OCI-M1 (cell line): Measurements from ENCODE around the gene MAGEA9.
"Not testable (repeated sequence)": the region's sequence is repeated elsewhere in the genome, so short reads cannot be mapped to it uniquely, and the experiment has no call there.

Experiments
- DNase-seq: peaks from one replicate; lab custom pipeline; 2025; lab: John Stamatoyannopoulos, UW

Gene MAGEA9, protein sequence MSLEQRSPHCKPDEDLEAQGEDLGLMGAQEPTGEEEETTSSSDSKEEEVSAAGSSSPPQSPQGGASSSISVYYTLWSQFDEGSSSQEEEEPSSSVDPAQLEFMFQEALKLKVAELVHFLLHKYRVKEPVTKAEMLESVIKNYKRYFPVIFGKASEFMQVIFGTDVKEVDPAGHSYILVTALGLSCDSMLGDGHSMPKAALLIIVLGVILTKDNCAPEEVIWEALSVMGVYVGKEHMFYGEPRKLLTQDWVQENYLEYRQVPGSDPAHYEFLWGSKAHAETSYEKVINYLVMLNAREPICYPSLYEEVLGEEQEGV

DNA sequence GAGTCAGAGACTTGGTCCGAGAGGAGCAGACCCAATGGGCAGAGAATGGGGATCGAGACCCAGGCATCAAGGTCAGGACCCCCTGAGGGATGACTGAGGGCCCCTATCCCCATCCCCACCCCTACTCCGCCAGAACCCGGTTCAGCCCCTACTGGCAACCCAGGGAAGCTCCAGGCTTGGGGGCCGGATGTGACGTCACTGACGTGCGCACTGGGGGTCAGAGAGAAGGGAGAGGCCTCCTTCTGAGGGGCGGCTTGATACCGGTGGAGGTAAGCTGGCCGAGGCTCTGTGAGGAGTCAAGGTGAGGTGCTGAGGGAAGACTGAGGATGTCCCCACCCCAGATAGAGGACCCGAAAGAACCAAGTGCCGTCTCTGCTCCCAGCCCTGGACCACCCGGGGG, at the start of gene MAGEA9:
Gene MAGEA9, plus strand, starts transcription at position 204 of the 400 bp plus-strand sequence. CDS start 4,281 bp downstream, outside the sequence.
- not testable (repeated sequence) for DNase-seq

- not testable (repeated sequence) for DNase-seq
These were observed 39.5 kb upstream of the MAGEA9 start for GRCh38 chrX:149742269-149742668.

DNA sequence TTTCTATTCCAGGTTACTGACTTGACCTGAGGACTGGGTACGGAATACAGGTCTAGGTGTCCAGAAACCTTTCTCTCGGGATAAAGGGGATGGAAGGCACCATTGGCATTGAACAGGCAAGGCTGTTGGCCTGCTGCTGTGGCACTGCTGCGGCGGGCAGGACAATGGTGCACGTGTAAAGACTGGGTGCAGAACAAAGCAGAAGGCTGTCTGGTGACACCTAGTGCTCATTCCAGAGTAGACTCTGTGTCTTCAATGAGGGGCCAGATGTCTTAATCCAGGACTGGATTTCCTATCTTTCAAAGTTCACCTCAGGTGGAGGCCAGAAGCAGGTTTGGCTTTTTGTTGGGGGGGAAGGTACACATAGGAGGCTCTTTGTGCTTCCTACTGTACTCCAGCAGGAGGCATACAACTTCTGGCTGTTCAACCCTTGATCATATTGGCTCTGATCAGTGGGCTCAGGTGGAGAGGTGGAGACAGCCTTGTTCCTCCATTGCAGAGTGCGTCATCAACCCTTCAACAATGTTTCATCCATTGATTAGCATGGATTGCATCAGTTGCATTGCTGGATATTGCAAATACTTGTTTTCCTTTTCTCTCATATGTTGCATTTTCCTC, 35.2 kb upstream of the MAGEA9 start:
- DNase-seq: not testable (repeated sequence)

DNA sequence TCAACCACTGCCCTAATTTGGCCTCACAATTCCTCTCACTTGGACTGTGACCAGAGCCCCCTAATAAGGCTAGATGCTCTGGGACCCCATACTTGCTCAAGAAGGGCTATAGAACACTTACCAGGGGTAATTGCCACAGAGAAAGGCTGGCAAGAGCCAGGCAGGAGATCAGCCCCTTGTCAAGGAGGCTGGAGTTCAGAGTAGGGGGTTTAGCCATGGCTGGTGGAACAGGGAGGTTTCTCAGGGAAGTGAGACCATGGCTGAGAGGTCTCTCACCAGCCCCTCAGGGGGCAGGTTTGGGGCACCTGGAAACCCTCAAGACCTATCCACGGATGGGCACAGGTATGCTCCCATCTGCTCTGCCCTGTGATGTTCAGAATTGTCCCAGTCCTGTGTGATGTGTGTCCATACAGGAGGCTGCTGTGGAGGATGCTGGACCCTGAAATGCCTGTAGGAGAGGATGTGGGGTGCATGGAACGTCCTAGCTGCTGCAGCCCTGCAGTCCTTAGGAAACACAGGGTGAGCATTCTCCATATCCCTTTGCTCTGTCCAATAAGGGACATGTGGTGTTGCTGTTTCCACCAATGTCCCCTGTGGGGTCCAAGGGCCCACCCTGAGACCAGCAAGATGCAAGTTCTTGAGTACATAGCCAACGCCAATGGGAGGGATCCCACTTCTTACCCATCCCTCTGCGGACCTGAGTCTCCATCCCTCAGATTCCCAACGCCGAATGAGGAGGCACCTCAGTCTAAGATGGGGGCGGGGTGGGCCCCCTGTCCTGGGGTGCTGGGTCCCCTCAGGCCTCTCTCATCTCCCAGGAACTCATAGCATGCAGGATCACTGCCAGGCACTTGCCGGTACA, 24.3 kb upstream of the MAGEA9 start:
- no peak for DNase-seq

DNA sequence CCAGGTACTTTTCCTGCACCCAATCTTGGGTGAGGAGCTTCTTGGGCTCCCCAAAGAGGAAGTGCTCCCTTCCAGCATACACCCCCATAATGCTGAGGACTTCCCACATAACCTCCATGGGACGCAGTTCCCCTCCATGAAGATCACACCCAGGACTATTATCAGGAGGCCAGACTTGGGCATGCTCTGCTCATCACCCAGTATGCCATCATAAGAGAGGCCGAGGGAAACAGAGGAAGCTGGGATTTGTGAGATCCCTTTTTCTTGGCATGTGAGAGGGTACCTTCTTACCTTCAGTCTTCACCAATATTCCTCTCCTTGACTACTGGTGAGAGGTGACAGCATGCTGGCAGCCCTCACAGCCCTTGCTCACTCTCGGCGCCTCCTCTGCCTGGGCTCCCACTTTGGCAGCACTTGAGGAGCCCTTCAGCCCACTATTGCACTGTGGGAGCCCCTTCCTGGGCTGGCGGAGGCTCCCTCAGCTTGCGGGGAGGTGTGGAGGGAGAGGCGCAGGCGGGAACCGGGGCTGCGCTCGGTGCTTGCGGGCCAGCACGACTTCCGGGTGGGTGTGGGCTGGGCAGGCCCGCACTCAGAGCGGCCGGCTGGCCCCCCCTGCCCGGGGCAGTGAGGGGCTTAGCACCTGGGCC, 23.5 kb upstream of the MAGEA9 start:
- no peak for DNase-seq

DNA sequence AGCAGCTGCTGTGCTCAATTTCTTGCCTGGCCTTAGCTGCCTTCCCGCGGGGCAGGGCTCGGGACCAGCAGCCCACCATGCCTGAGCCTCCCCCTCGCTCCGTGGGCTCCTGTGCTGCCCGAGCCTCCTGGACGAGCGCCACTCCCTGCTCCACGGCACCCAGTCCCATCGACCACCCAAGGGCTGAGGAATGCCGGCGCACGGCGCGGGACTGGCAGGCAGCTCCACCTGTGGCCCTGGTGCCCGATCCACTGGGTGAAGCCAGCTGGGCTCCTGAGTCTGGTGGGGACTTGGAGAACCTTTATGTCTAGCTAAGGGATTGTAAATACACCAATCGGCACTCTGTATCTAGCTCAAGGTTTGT, 23.0 kb upstream of the MAGEA9 start:
- DNase-seq: not testable (repeated sequence)

DNA sequence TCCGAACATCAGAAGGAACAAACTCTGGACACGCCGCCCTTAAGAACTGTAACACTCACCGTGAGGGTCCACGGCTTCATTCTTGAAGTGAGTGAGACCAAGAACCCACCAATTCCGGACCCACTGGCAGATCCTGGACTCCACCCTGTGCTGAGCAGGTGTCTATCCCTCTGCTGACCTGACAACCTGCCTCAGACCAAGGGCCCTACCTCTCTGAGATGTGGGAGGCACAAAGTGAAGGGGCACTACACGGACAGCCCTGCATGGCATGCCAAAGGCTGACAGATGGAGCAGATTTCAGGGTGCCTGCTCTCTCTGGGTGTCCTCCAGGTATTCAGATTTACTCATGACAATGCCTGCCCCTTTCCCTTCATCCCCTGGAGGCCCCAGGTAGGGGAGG, 21.9 kb upstream of the MAGEA9 start:
- DNase-seq: no peak

DNA sequence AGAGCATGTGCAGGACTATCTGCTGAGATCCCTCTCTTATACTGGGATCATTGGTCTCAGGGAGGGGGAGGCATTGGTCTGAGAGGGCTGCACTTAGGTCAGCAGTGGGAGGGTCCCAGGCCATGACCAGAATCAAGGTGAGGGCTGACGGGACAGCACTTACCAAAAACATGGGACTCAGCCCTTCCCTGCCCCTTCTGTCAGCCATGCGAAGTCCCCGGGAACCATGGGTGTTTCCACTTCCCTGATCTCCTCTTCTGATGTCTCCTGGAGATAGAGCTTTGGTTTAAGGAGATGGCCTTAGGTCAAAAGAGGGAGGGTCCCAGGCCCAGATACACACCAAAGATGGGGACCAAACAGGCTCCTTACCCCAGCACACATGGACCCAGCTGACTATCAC, 20.8 kb upstream of the MAGEA9 start:
- no peak for DNase-seq

DNA sequence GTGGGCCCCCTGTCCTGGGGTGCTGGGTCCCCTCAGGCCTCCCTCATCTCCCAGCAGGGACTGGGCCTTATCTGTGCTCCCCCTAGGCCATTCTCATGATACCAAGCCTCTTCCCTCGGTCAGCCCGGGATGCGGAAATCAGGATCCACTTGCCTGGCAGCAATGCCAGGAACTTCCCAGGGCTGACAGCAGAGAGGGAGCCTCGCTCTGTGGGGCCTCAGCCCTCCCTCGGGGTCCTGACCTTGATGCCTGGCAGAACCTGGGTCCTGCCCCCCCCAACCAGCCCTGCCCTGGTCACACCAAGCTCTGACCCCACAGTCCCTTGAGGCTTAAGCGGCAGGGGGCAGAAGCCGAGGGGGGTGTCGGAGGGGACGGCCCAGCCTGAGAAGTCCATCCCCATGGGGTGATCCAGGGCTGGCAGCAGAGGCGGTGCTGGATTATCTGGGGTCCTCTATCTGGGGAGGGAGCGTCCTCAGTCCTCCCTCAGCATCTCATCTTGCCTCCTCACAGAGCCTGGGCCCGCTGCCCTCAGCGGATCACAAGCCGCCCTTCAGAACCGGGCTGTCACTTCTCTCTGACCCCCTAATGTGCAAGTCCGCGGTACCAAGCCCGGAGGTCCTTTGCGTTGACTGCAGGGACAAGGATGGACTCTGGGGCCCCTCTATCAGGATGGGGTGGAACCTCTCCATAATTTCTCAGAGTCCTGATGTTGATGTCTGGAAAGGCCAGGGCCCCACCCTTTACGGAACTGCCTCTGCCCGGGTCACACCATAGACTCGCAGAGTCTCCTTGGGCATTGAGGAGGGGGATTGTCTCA, 19.7 kb upstream of the MAGEA9 start:
- not testable (repeated sequence) for DNase-seq

- DNase-seq: no peak
These were observed 18.8 kb upstream of the MAGEA9 start for GRCh38 chrX:149762696-149763614.

GRCh38 chrX:149770344-149770743, 11.4 kb upstream of the MAGEA9 start:
- not testable (repeated sequence) for DNase-seq

- not testable (repeated sequence) for DNase-seq
These were observed 8.7 kb upstream of the MAGEA9 start for GRCh38 chrX:149773026-149773425.

DNA sequence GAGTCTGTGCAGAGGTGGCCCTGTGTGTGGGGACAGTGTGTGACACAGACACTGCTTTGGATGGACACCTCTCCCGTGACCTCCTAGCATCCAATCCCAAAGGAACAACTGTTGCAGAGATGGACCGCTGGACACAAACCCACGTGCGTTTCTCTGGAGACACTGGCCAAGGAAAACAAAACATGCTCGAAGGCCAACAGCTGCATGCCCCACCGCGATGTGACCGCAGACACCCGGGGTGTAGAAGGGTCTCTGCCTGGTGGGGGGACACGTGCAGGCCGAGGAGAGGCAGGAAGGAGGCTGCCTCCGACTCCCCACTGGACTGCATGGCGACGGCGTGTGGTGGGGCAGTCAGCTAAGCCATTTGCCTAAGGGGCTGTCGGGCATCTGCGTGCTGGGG, 8.0 kb upstream of the MAGEA9 start, which contains the start of gene HSFX1:
Gene HSFX1, plus strand, starts transcription at position 301 of the 400 bp plus-strand sequence. CDS start 614 bp downstream, outside the sequence.
- not testable (repeated sequence) for DNase-seq

DNA sequence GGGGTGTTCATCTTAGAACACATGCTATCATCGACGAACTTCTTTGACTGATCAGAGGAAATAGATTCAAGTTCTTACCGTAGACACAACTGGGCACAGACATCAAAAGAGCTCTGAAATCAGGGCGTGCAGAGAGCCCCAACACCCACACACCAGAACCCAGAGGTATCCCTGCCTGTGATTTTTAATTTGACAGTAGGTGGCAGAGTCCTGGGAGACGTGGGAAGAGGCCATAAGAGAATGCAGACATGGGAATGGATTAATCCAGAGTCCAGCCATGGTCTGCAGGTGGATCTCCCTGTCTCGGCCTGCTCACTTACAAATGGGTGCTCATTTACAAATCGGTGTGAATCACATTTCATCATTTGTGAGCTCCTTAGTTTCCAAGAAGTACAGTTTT, 3.7 kb upstream of the MAGEA9 start:
- DNase-seq: not testable (repeated sequence)

DNA sequence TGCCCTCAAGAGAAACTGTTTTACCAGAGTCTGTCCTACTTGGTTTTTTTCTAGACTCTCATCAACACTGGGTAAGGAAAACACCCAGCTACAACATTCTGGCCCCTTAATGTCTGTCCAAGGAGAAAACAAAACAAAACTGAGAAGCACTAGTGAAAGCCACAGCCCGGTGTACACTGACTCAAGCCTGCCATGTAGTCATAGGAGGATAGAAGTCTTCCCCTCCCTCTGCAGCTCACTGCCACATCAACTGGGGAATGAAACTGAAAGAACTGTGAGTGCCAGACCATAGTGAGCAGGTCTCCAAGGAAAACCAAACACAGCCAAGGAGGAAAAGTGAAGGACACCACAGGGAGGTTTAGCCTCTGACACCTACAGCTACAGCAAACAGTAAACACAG, 13.8 kb downstream of the MAGEA9 start:
- DNase-seq: not testable (repeated sequence)

DNA sequence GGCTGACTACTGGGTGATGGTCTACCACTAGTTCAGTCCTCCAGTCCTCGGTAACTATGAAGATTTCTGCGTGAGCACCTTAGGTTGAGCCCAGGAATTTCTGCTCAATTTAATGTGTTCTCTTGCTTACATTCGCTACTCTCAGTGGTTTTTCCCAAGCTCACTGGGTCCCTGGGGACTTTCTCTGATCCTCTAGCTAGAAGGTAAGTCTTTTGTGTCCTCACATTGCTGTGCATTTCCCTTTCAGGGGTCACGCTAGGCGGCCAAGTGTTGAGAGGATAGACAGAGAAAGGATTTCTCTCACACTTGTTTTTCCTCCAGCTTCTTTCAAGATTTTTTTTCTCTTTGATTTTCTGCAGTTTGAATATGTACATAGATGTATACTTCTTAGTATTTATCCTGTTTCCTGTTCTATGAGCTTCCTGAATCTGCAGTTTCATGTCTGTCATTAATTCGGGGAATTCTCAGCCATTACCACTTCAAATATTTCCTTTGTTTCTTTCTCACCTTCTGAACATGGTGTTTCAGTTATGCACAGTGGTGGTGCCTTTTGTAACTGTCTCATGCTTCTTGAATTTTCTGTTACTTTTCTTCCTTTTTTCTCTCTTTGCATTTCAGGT, 17.5 kb downstream of the MAGEA9 start:
- DNase-seq: no peak

- no peak for DNase-seq
These were observed 18.2 kb downstream of the MAGEA9 start for GRCh38 chrX:149799938-149800337.

DNA sequence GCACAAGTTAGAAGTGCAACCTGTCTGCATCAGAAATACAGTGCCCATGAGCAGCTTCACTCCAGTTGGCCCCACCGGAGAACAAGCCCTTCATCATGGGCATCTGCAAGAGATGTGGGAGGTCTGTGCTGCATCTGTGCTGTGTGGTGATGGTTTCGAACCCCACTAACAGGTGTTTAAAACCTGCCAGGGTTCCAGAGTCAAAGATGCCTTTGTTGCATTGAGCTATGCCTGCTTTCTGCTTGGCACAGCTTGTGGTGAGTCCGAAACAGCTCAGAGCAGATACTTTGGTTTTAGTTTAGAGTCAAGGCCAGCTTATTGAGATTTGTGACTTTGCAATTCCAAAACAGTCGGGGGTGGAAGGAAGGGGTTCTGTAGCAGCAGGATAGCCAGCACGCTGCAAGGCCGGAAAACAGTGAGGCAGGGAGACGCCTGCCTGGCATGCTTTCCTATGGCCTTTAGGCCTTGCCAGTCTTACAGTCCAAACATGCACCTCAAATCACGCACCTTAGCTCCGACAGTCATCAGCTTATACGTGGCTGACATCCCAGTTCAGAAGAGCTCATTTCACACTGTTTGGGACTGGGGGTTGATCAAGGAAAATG, 21.8 kb downstream of the MAGEA9 start:
- no peak for DNase-seq

DNA sequence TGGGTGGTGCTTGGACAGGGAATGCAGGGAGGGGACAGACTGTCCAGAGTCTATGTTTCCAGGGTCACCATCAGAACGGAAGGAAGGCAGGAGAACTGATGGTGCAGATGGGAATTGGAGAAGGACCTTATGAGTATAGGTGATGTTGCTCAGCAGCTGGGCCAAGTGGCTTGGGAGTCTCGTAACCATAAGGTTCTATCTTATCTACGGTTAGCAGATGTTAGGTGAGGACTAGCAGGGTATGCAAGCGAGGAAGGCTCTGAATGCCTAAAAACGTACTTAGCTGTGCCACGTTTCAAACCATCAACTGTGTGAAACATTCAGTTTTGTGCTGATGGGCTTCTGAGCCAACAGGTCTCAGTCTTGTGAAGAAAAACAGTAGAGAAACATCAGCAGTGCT, 22.4 kb downstream of the MAGEA9 start:
- DNase-seq: no peak
